HG03521 (cell line): ENCODE data around the gene NDUFS6.
A peak's percentile ranks its signal among the peaks of the same experiment; 100 is the strongest.
"Not testable (repeated sequence)": the region's sequence is repeated elsewhere in the genome, so short reads cannot be mapped to it uniquely, and the experiment has no call there.

Experiments used
- ATAC-seq: cut with Tn5 transposase; IDR thresholded peaks from one replicate; pipeline ENCODE4 v1.9.1; 2021; ENCODE audit warnings: mild to moderate bottlenecking, moderate library complexity; ENCODE audit not compliant: unreplicated experiment

Gene NDUFS6

GRCh38 chr5:1796371-1797102 is 4.7 kb upstream of the NDUFS6 start:
- no peak for ATAC-seq

- ATAC-seq: no peak
These were observed 4.0 kb upstream of the NDUFS6 start for GRCh38 chr5:1797103-1797800.

GRCh38 chr5:1797855-1798254 is 3.4 kb upstream of the NDUFS6 start:
- no peak for ATAC-seq

- not testable (repeated sequence) for ATAC-seq
These were observed 2.6 kb upstream of the NDUFS6 start for GRCh38 chr5:1798589-1798988.

- no peak for ATAC-seq
These were observed 2.1 kb upstream of the NDUFS6 start for GRCh38 chr5:1799110-1799601.

- peak; percentile 57 for ATAC-seq
These were observed 1.4 kb upstream of the NDUFS6 start, which contains the start of gene MRPL36 for GRCh38 chr5:1799602-1800471. Gene MRPL36, minus strand, starts transcription at chr5:1799837. Its CDS starts 902 bp downstream, at chr5:1798935.

GRCh38 chr5:1800472-1801221 is 560 bp upstream of the NDUFS6 start:
- peak; percentile 27 for ATAC-seq

GRCh38 chr5:1801967-1802295 is 724 bp downstream of the NDUFS6 start:
- ATAC-seq: no peak

- ATAC-seq: no peak
These were observed 2.0 kb downstream of the NDUFS6 start for GRCh38 chr5:1803192-1803591.

- no peak for ATAC-seq
These were observed 2.9 kb downstream of the NDUFS6 start for GRCh38 chr5:1804001-1804690.

- ATAC-seq: no peak
These were observed 4.1 kb downstream of the NDUFS6 start for GRCh38 chr5:1805326-1805725.

GRCh38 chr5:1805736-1806135 is 4.5 kb downstream of the NDUFS6 start:
- ATAC-seq: no peak

GRCh38 chr5:1806199-1806598 is 5.0 kb downstream of the NDUFS6 start:
- ATAC-seq: no peak

- ATAC-seq: no peak
These were observed 5.8 kb downstream of the NDUFS6 start for GRCh38 chr5:1806974-1807373.

- no peak for ATAC-seq
These were observed 6.4 kb downstream of the NDUFS6 start for GRCh38 chr5:1807451-1808185.

GRCh38 chr5:1808439-1808838 is 7.2 kb downstream of the NDUFS6 start:
- no peak for ATAC-seq

GRCh38 chr5:1809416-1810035 is 8.3 kb downstream of the NDUFS6 start:
- no peak for ATAC-seq

- ATAC-seq: no peak
These were observed 9.4 kb downstream of the NDUFS6 start for GRCh38 chr5:1810581-1811101.
